ENCODE results near the gene TUBB1.

- TF ChIP-seq CTCF (IDR thresholded peaks at IDR 0.05) = no peak
- TF ChIP-seq POLR2A (IDR thresholded peaks at IDR 0.05) = no peak
Observed at GRCh38 chr20:59000326-59000725, 18.9 kb upstream of the TUBB1 start.
